ENCODE results near the gene ASGR2.
"Not testable (repeated sequence)": the region's sequence is repeated elsewhere in the genome, so short reads cannot be mapped to it uniquely, and the experiment has no call there.

Gene ASGR2, protein sequence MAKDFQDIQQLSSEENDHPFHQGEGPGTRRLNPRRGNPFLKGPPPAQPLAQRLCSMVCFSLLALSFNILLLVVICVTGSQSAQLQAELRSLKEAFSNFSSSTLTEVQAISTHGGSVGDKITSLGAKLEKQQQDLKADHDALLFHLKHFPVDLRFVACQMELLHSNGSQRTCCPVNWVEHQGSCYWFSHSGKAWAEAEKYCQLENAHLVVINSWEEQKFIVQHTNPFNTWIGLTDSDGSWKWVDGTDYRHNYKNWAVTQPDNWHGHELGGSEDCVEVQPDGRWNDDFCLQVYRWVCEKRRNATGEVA

GRCh38 chr17:7114241-7114874 is at the start of gene ASGR2:
ASGR2 (minus strand) TSS chr17:7114822; CDS start chr17:7114240, 582 bp downstream.
- no peak for DNase-seq (ENCODE audit: low read depth)

DNA sequence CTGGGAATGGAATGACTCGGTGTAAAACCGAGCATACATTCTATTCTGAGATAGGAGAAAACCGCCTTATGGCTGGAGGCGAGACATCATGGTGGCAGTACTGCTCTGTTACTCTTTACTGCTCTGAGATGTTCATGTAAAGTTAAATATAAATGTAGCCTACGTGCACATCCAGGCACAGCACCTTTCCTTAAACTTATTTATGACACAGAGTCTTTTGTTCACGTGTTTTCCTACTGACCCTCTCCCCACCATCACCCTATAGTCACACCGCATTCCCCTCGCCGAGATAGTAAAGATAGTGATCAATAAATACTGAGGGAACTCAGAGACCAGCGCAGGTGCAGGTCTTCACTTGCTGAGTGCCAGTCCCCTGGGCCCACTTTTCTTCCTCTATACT is 44.9 kb upstream of the ASGR2 start:
- not testable (repeated sequence) for DNase-seq (ENCODE audit: low read depth)

GRCh38 chr17:7158424-7158823 is 43.8 kb upstream of the ASGR2 start:
- not testable (repeated sequence) for DNase-seq (ENCODE audit: low read depth)

DNA sequence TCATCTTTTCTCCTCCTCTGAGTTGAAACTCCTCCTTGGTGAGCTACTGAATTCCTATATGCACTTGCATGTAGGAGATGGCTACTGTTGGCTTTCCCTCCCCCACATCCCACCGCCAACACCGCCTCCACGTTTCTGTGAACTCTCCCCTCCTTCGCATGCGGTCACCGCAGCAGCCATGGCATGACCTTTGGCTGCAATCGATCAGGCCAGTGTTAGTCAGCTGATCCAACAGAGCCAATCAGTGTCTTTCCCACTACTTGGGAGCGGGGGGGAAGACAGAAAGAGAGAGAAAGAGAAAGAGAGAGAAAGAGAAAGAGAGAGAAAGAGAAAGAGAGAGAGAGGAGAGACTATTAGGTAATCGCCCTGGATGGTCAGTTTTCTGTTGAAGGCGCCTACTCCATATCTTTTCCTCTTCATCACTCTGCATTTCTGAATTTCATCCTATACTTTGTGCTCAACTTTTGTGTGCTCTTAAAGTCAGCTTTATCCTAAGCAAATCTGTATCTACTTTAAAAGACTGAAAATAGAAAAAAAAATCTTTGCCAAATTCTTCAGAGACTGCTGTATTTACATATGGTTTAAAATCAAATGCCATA is 41.8 kb upstream of the ASGR2 start:
- DNase-seq (ENCODE audit: low read depth) = no peak

DNA sequence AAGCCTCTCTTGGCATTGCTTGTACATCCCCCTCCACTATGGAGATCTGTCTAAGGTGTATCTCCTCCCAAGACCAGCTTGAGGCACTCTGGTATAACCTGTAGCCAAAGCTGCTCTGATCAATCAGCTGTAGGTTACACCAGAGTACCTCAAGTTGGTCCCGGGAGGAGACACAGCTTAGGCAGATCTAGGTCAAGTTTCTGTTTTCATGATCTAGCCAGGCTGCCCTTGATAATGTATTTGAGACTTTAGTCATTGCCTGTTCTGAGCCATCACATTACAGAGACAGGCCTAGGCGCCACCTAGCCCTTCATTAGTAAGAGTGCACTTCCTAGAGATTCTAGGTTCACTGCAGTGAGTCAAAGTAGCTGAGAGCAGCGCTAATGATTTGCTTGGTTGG is 33.1 kb upstream of the ASGR2 start:
- DNase-seq (ENCODE audit: low read depth) = no peak

- peak; percentile 5 for DNase-seq (ENCODE audit: low read depth)
Observed at GRCh38 chr17:7146115-7146514, 31.5 kb upstream of the ASGR2 start.

- DNase-seq (ENCODE audit: low read depth) = no peak
Observed at GRCh38 chr17:7144213-7144612, 29.6 kb upstream of the ASGR2 start.

DNA sequence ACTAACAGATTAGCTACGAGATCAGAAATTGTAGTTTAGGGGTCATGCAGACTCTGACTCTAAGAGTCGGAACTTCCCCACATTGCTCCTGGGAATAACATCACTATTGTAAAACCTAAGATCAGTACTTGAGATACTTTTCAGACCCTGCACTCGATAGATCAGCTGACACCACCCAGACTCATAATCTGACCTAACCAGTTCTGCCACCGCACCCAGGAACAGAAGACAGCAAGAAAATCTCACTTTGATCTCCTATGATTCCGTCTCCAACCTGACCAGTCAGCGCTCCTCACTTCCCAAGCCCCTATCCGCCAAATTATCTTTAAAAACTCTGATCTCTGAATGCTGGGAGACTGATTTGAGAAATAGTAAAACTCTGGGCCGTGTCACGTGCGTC is 27.2 kb upstream of the ASGR2 start:
- DNase-seq (ENCODE audit: low read depth) = no peak

- DNase-seq (ENCODE audit: low read depth) = no peak
Observed at GRCh38 chr17:7139400-7139799, 24.8 kb upstream of the ASGR2 start.

DNA sequence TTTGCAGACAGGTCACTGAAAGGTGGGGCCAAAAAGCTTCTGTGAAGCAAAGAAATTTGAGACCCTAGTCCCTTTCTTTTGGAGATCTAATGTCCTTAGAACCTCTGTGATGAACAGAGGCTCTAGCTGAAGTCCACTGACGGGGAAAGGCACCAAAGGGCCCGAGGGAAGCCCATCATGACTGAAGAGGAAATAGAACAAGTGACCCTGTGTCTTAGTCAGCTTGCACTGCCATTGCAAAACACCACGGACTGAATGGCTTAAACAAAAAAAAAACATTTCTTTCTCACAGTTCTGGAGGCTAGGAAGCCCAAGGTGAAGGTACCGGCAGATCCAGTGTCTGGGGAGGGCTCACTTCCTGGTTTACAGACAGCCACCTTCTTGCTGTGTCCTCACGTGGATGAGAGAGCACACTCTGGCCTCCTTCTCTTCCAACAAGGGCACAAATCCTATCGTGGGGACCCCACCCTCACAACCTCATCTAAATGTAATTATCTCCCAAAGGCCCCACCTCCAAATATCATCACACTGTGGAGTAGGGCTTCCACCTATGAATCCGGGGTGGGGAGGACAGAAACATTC is 24.3 kb upstream of the ASGR2 start:
- DNase-seq (ENCODE audit: low read depth) = no peak

DNA sequence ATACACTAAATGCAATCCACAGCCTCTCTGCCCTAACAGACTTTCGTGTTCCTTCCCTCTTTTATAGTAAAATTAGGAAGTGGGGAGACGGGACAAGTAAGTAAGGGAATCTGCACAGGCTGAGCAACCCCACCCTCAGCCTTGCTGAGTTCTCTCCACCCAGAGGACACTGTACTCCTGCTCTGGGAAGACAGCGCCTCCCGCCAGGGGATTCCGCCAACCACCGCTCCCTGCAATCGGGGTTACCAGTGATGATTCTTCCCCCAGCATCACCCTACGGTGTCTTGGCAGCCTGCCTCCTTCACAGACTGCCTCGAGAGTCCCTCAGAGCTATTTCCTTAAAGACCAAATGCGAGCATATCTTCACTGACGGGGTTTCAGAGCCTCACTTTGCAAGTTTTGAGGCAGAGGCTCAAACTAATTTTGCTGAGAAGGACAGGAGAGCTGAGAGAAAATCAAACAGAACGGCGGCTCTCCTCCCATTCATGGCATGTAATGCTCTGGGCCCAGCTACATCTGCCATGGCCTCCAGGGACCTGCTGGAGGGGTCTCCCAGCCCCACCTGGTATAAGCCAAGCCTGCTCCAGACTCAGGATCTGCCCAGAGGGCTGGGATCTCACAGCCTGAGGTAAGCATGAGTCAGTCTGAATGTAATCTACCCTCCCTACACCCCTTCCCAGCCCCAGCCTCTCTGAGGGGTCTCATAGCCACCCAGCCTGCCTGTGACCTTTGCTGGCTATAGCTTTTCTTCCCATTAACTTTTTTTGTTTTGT is 22.7 kb upstream of the ASGR2 start:
- DNase-seq (ENCODE audit: low read depth) = no peak

DNA sequence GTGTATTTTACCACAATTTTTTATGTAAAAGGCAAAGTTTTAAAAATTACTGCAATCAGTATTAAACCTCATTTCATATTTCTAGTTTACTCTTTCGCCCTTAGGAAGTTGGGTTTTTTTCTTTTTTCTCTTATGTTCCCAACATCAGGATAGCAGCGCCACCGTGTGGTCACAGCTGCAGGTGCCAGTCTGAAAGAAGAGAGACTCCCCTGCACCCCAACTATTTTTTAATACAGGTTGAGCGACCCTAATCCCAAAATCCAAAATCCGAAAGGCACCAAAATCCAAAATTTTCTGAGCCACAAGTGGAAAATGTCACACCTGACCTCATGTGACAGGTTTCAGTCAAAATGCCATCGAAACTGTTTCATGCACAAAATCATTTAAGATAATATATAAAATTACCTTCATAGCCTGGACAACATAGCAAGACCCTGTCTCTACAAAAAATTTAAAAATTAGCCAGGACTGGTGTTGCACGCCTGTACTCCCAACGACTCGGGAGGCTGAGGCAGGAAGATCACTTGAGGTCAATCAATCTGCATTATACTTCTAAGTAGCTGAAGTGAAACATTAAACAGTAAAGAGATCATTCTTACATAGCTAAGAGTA is 21.8 kb upstream of the ASGR2 start:
- DNase-seq (ENCODE audit: low read depth) = peak; percentile 14

GRCh38 chr17:7133916-7134315 is 19.3 kb upstream of the ASGR2 start:
- no peak for DNase-seq (ENCODE audit: low read depth)

- DNase-seq (ENCODE audit: low read depth) = no peak
Observed at GRCh38 chr17:7133424-7133823, 18.8 kb upstream of the ASGR2 start.

DNA sequence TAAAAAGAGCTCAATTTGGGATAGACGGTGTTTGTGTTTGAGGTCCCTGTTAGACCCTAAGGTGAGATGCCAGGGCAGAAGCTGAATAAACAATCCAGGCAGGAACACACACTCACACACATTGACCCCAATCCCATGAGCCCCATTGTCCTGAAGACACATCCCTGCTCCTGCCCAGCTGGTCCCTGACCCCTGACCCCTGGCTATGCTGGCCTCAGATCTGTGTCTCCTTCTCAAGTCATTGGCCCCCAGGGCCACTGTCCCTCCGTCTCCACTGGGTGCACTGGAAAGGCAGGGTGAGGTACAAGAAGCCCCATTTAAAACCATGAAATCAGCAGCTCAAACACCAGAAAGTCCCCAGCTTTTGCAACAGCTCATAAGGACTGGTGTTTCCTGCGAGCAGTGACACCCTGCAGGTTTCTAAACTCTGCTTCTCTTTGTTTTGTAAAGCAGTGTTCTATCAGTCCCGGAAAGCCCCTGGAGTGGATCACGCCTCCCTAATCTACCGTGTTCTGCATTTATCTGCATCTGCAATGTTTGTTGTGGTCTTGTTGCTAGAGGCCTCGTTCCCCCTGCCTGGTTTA is 18.0 kb upstream of the ASGR2 start:
- DNase-seq (ENCODE audit: low read depth) = no peak

DNA sequence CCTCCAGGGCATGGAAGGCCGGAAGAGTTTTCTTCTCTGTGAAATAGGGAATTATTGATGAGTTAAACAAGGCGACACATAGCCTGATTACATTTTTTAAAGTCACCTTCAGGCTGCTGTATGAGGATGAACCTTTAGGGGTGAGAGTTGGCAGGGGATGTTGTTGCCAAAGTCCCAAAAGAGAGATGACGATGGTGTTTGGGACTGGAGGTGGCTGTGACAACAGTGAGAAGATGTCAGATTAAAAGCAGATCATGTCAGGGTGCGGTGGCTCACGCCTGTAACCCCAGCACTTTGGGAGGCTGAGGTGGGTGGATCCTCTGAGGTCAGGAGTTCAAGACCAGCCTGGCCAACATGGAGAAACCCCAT is 16.8 kb upstream of the ASGR2 start:
- DNase-seq (ENCODE audit: low read depth) = no peak

DNA sequence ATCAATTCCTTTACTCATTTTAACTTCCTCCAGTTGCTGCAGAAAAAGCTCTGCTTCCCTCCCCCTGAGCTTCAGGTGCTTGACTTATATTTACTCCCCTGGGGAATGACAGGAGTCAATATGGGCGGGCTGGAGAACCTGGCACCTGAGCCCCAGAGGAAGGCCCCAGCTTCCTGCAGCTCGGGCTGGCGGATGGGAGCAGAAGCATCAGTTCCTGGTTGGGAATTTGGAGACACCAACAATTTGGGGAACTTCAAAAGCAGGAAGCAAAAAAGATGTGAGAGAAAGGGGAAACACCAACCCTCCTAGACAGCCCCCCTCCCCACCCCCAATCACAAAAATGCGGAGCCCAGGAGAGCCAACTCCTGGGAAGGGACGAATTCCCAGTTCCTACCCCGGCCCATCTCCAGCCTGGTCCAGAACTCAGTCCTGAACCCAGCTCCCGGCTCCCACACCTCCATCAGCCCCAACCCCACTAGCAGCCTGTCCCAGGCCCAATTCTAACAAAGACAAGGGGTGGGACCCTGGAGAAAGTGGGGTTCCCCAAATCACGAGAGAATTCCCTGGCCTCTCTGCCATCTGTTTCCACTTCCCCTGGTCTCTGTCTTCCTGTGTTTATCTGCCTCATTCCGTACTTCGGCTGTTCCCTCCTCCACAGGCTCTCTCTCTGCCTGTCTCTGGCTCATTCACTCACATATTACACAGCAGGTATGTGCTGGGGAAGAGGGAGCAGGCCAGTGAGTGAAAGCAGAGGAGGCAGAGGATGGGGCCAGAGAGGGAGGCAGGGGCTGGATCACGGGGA is 16.2 kb upstream of the ASGR2 start:
- no peak for DNase-seq (ENCODE audit: low read depth)

DNA sequence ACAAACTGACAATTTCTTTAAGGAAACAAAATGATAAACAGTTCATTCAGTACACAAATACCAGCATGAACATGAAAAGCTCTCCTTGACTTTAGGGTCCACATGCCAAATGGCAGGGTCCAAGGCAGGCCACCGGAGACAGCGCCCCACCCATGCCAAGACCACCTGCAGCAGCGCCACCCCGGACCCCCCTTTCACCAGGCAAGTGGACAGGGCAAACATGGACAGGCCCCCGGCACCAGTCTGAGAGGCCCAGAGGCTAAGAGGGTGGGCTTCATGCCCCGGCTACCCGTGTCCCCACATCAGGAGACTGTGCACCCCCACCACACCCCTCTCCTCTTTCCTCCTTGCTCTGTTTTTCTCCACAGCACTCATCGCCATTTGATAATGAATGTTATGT is 14.7 kb upstream of the ASGR2 start:
- DNase-seq (ENCODE audit: low read depth) = no peak

DNA sequence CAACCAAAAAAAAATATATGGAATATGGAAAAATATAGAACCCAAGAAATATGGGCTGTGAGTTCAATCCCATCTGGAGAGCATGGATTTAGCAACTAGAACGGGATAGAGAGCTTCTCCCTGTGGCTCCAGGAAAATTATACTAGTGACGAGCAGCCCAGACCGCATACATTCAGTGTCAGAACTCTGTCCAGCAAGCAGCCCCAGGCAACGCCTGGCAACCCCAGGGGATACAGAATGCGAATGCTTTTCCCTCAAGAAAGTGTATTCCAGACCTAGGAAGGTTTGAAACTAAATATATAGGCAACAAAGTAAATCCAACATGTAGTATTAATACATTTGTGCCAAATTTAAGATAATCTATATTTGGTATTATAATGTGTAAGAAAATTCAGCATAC is 13.5 kb upstream of the ASGR2 start:
- no peak for DNase-seq (ENCODE audit: low read depth)

DNA sequence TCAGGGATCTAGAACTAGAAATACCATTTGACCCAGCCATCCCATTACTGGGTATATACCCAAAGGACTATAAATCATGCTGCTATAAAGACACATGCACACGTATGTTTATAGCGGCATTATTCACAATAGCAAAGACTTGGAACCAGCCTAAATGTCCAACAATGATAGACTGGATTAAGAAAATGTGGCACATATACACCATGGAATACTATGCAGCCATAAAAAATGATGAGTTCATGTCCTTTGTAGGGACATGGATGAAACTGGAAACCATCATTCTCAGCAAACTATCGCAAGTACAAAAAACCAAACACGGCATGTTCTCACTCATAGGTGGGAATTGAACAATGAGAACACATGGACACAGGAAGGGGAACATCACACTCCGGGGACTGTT is 12.9 kb upstream of the ASGR2 start:
- not testable (repeated sequence) for DNase-seq (ENCODE audit: low read depth)

GRCh38 chr17:7126386-7126785 is 11.8 kb upstream of the ASGR2 start:
- DNase-seq (ENCODE audit: low read depth) = not testable (repeated sequence)
